ENCODE measurements around the gene CARD8. TPM values are rescaled to one million over a fixed set of nuclear protein-coding genes. Genes with fewer than 3 reads are reported as not detected.
A peak's percentile ranks its signal among the peaks of the same experiment; 100 is the strongest.

The CARD8 gene
- total RNA-seq, 1 donor from 2014 or later = 101 TPM

DNA sequence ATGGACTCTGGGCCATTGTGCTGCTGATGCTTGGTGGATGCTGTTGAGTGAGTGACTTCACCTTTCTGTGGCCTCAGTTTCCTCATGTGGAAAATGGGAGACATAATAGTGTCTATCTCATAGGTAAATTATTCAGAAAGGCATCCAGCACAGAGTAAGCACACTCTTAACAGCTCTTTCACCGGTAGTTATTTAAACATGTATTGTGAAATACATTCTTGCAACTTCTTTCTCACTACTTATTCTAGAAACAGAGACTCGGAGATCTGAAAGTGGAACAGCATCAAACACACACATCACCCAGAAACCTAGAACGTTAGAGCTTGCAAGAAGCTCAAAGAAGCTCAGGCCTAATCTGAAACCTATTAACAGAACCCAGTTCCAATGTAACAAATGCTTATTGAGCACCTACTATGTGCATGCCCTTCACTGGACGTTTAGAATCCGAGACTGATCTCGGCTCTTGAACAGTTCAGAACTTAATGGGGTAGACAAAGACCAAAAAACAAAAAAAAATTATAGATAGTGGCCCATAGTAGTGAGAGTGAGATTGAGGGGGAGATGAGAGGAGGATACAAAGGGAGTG, 81.2 kb downstream of the CARD8 start:
- peaks cover 33% of the 10 kb centered on the region for H3K36me3 ChIP-seq
- H3K27ac ChIP-seq = no peak overlapping the region
- H3K4me3 ChIP-seq = no peak overlapping the region
- no peaks in the 10 kb centered on the region for H3K27me3 ChIP-seq (ENCODE audit: low read depth)
- H3K9me3 ChIP-seq = no peaks in the 10 kb centered on the region
- DNase-seq (no peak), ATAC-seq (no peak)
- intact Hi-C loops (cut with DNase I) = no loop called here
- TF ChIP-seq, protein P1, sequence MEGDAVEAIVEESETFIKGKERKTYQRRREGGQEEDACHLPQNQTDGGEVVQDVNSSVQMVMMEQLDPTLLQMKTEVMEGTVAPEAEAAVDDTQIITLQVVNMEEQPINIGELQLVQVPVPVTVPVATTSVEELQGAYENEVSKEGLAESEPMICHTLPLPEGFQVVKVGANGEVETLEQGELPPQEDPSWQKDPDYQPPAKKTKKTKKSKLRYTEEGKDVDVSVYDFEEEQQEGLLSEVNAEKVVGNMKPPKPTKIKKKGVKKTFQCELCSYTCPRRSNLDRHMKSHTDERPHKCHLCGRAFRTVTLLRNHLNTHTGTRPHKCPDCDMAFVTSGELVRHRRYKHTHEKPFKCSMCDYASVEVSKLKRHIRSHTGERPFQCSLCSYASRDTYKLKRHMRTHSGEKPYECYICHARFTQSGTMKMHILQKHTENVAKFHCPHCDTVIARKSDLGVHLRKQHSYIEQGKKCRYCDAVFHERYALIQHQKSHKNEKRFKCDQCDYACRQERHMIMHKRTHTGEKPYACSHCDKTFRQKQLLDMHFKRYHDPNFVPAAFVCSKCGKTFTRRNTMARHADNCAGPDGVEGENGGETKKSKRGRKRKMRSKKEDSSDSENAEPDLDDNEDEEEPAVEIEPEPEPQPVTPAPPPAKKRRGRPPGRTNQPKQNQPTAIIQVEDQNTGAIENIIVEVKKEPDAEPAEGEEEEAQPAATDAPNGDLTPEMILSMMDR (IDR thresholded peaks at IDR 0.05) = no peak
- H3K4me1 ChIP-seq = peaks cover 8% of the 10 kb centered on the region

DNA sequence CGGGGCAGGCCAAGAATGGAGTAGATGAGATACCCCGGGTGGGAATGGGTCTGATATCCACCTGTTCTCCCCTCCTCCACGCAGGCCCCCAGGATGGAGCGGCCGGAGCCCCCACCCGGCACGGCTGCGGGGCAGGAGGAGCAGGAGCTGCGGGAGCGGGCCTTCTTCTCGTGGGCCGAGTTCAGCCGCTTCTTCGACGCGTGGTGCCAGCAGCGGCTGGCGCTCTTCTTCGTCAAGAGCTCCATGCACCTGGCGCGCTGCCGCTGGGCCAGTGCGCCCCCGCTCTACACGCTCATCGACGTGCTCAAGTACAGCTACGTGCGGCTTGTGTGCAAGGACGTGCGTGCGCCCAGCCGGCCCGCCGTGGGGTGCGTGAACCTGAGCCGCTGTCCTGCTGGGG, 84.0 kb downstream of the CARD8 start:
- Histone ChIP-seq H3K27ac (no peak overlapping the region), H3K9me3 (no peaks in the 10 kb centered on the region), H3K27me3 (ENCODE audit: low read depth) (no peaks in the 10 kb centered on the region), H3K4me3 (no peak overlapping the region), H3K4me1 (peaks cover 12% of the 10 kb centered on the region), H3K36me3 (peaks cover 33% of the 10 kb centered on the region)
- TF ChIP-seq, protein P1 (IDR thresholded peaks at IDR 0.05) = no peak
- DNase-seq = no peak
- intact Hi-C loops (cut with DNase I) = no loop called here
- ATAC-seq = no peak

- intact Hi-C loops (cut with DNase I) = no loop called here
- Histone ChIP-seq H3K36me3 (peaks cover 33% of the 10 kb centered on the region), H3K27me3 (ENCODE audit: low read depth) (no peaks in the 10 kb centered on the region), H3K27ac (peak overlapping the region; percentile 91), H3K9me3 (no peaks in the 10 kb centered on the region), H3K4me3 (peak overlapping the region; percentile 78), H3K4me1 (peaks cover 12% of the 10 kb centered on the region)
- TF ChIP-seq, protein P1 (IDR thresholded peaks at IDR 0.05) = no peak
- no peak for DNase-seq
- peak in 1 of 2 donors; percentile 2 for ATAC-seq
Measured at GRCh38 chr19:48170817-48171347, 84.8 kb downstream of the CARD8 start.

DNA sequence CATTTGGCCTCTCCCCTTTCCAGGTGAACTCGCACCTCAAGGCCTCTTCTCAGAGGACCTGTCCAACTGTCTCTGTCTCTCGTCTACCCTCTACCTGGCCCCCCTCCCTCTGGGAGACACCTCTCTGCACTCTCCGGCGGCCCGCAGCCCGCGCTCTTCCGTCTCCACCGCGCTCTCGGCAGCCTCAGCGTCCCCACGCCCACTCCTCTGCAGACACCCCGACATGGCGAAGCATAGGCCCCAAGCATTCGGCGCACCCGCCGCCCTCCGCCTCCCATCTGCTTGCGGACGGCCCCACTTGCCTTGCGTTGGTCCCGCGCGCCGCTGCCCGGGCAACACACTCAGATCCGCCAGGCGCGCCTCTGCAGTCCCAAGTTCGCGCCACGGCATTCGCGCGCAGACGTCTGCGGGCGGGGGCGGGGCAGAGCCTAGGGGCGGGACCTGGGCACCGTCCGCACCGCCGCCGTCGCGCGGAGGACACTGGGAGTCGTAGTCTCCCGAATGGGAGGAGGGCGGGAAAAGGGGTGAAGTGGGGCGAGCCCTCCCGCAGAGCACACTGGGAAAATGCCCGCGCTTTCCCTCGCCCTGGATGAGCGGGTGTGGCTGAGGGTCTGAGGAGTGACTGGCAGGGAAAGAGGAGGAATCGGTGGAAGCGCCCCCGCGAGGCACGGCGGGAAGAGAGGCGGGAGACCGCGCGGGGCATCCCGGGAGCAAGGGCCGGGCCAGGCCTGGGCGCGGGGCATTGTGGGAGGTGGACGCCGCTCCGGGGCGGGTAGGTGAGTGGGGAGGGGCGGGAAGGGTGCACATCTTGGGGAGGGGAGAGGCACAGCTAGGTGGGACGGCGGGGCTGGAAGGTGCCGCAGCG, 85.5 kb downstream of the CARD8 start, which contains the start of the genes LIG1 and ZSWIM9:
LIG1 (minus strand) TSS at position 406 of the 865 bp plus-strand sequence. CDS start 4,778 bp downstream, outside the sequence.
ZSWIM9 (plus strand) TSS at position 742 of the 865 bp plus-strand sequence. CDS start 1,123 bp downstream, outside the sequence.
- Histone ChIP-seq H3K4me1 (peaks cover 12% of the 10 kb centered on the region), H3K27me3 (ENCODE audit: low read depth) (no peaks in the 10 kb centered on the region), H3K9me3 (no peaks in the 10 kb centered on the region), H3K4me3 (peak within 1 kb of the TSS; percentile 78), H3K36me3 (peaks cover 29% of the 10 kb centered on the region), H3K27ac (peak within 1 kb of the TSS; percentile 91)
- peak; percentile 97 to 98 for ATAC-seq
- intact Hi-C loops (cut with DNase I) = no loop called here
- peak; percentile 94 for DNase-seq
- TF ChIP-seq, protein P1 (IDR thresholded peaks at IDR 0.05) = peak; percentile 23

- peak; percentile 86 for DNase-seq
- H3K9me3 ChIP-seq = no peaks in the 10 kb centered on the region
- H3K36me3 ChIP-seq = peaks cover 25% of the 10 kb centered on the region
- peaks cover 12% of the 10 kb centered on the region for H3K4me1 ChIP-seq
- peak overlapping the region; percentile 91 for H3K27ac ChIP-seq
- peak overlapping the region; percentile 78 for H3K4me3 ChIP-seq
- H3K27me3 ChIP-seq (ENCODE audit: low read depth) = no peaks in the 10 kb centered on the region
- ATAC-seq = peak; percentile 82 to 91
- TF ChIP-seq, protein P1 (IDR thresholded peaks at IDR 0.05) = no peak
- intact Hi-C loops (cut with DNase I) = no loop called here
Measured at GRCh38 chr19:48169578-48169938, 86.2 kb downstream of the CARD8 start.
